ENCODE measurements around the gene COL8A2. TPM values are rescaled to one million over a fixed set of nuclear protein-coding genes. Genes with fewer than 3 reads are reported as not detected.

Gene COL8A2
- total RNA-seq, 1 donor from 2014 or later, result not detected

DNA sequence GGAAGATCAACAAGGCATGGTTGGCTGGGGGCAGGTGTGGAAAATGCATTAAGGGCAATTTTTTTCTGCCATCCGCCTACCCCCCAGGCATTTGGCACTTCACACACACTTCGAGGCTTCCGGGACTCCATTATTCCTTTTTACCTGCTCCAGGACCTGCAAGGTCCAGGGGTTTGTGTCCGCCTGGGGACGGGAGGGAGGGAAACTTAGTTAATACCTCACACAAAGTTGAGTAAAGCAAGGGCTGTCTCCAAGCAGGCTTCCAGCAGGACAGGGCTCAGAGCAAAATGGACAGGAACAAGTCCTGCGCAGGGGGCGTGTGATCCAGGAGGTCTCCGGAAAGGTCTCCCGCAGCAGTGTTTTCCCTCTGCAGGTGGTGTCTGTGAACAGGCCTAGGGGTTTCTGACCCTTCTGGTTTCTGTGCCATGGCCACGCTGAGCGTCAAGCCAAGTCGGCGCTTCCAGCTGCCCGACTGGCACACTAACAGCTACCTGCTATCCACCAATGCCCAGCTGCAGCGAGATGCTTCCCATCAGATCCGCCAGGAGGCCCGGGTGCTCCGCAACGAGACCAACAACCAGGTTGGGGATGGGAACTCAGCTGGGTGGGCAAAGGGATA, 40.4 kb downstream of the COL8A2 start:
- Mint-ChIP-seq H3K27ac (ENCODE audit: unreplicated experiment) (no peak overlapping the region), H3K27me3 (ENCODE audit: unreplicated experiment) (peaks cover 11% of the 10 kb centered on the region), H3K9me3 (ENCODE audit: unreplicated experiment) (peaks cover 3% of the 10 kb centered on the region), H3K36me3 (ENCODE audit: unreplicated experiment) (no peaks in the 10 kb centered on the region), H3K4me3 (ENCODE audit: unreplicated experiment) (peak overlapping the region; percentile 35), H3K4me1 (ENCODE audit: low read depth, unreplicated experiment) (peaks cover 5% of the 10 kb centered on the region)
- no peak for DNase-seq
- TF ChIP-seq, protein P1, sequence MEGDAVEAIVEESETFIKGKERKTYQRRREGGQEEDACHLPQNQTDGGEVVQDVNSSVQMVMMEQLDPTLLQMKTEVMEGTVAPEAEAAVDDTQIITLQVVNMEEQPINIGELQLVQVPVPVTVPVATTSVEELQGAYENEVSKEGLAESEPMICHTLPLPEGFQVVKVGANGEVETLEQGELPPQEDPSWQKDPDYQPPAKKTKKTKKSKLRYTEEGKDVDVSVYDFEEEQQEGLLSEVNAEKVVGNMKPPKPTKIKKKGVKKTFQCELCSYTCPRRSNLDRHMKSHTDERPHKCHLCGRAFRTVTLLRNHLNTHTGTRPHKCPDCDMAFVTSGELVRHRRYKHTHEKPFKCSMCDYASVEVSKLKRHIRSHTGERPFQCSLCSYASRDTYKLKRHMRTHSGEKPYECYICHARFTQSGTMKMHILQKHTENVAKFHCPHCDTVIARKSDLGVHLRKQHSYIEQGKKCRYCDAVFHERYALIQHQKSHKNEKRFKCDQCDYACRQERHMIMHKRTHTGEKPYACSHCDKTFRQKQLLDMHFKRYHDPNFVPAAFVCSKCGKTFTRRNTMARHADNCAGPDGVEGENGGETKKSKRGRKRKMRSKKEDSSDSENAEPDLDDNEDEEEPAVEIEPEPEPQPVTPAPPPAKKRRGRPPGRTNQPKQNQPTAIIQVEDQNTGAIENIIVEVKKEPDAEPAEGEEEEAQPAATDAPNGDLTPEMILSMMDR (IDR thresholded peaks at IDR 0.05; ENCODE audit: partially characterized antibody, unreplicated experiment), result no peak

DNA sequence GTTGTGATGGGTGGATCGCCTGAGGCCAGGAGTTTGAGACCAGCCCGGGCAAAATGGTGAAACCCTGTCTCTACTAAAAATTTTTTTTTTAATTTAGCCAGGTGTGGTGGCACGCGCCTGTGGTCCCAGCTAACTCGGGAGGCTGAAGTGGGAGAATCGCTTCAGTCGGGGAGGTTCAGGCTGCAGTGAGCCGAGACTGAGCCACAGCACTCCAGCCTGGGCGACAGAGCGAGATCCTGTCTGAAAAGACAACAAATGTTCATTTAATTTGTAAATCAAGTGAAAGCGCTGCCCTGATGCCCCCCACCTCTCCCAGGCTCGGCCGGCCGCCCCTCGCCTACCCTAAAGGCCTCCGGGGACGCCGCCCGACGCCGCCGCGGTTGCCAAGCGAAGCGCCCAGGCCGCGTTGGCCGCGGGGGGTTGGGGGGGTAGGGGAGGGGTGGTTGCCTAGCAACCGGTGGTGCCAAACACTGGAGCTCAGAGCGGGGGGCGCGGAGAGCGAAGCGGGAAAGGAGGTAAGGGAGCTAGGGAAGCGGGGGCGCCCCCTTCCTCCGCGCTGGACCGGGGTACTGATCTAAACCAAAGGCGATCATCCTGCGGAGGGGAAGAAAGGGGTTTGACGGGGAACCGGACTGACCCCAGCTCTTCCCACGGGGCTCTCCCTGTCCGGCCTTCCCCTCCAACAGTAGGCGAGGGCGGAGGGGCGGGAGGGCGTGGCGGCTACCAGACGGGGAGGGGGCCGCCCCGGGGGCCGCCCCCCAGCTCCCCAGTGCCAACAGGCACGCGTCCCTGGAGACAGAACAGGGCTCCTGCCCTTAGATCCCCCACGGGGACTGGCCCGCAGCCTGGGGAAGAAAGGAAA, 41.2 kb downstream of the COL8A2 start, which contains the start of gene TEKT2:
TEKT2 (plus strand) TSS at position 460 of the 862 bp plus-strand sequence. CDS start 828 bp downstream, outside the sequence.
- Mint-ChIP-seq H3K4me3 (ENCODE audit: unreplicated experiment) (peak within 1 kb of the TSS; percentile 79), H3K36me3 (ENCODE audit: unreplicated experiment) (no peaks in the 10 kb centered on the region), H3K9me3 (ENCODE audit: unreplicated experiment) (no peaks in the 10 kb centered on the region), H3K4me1 (ENCODE audit: low read depth, unreplicated experiment) (no peaks in the 10 kb centered on the region), H3K27ac (ENCODE audit: unreplicated experiment) (no peak within 1 kb of the TSS), H3K27me3 (ENCODE audit: unreplicated experiment) (peaks cover 9% of the 10 kb centered on the region)
- TF ChIP-seq, protein P1 (IDR thresholded peaks at IDR 0.05; ENCODE audit: partially characterized antibody, unreplicated experiment), result no peak
- peak; percentile 79 for DNase-seq

DNA sequence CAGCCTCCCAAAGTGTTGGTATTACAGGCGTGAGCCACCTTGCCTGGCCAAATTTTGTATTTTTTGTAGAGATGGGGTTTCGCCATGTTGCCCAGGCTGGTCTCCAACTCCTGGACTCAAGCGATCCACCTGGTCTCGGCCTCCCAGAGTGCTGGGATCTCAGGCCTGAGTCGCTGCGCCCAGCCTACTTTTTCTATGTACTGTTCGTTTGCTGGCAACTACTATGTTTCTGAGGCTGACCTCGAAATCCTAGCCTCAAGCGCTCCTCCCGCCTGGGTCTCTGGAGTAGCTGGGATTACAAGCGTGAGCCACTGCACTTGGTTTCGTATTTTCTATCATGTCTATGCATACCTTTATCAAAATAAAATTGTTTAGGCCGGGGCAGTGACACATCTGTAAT, 41.8 kb downstream of the COL8A2 start:
- H3K27ac Mint-ChIP-seq (ENCODE audit: unreplicated experiment), result no peak overlapping the region
- H3K9me3 Mint-ChIP-seq (ENCODE audit: unreplicated experiment), result no peaks in the 10 kb centered on the region
- H3K4me3 Mint-ChIP-seq (ENCODE audit: unreplicated experiment), result peak overlapping the region; percentile 63
- no peaks in the 10 kb centered on the region for H3K36me3 Mint-ChIP-seq (ENCODE audit: unreplicated experiment)
- H3K4me1 Mint-ChIP-seq (ENCODE audit: low read depth, unreplicated experiment), result no peaks in the 10 kb centered on the region
- H3K27me3 Mint-ChIP-seq (ENCODE audit: unreplicated experiment), result peaks cover 9% of the 10 kb centered on the region
- no peak for DNase-seq
- TF ChIP-seq, protein P1 (IDR thresholded peaks at IDR 0.05; ENCODE audit: partially characterized antibody, unreplicated experiment), result no peak

DNA sequence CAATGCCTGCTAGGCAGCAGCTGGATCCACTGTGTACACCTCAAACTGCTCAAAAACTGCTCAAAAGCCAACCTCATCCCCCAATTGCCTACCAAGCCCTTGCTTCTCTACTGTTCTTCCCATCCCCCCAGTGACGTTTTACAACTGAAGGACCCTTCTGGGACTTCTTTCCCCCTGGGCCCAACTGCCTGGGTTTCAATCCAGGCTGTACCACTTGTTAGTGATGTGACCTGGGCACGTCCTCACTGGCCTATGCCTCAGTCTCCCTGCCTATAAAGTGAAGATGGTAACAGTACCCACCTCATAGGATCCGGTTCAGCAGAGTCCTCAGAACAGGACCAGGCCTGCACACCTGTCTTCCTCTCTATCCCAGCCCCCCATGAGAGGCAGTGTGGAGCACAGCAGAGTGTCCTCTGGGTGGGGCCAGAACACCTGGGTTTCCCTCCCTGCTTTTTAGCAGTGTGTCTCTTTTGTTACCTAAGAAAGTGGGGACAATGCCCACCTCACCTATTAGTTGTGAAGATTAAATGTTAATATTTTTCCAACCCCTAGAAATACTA, 43.0 kb downstream of the COL8A2 start:
- H3K27me3 Mint-ChIP-seq (ENCODE audit: unreplicated experiment), result peaks cover 9% of the 10 kb centered on the region
- no peak for DNase-seq
- TF ChIP-seq, protein P1 (IDR thresholded peaks at IDR 0.05; ENCODE audit: partially characterized antibody, unreplicated experiment), result no peak
- H3K27ac Mint-ChIP-seq (ENCODE audit: unreplicated experiment), result no peak overlapping the region
- no peaks in the 10 kb centered on the region for H3K36me3 Mint-ChIP-seq (ENCODE audit: unreplicated experiment)
- no peaks in the 10 kb centered on the region for H3K4me1 Mint-ChIP-seq (ENCODE audit: low read depth, unreplicated experiment)
- H3K4me3 Mint-ChIP-seq (ENCODE audit: unreplicated experiment), result no peak overlapping the region
- no peaks in the 10 kb centered on the region for H3K9me3 Mint-ChIP-seq (ENCODE audit: unreplicated experiment)

Data from glutamatergic neuron (in vitro differentiated cells).